MM.1S (cell line): ENCODE data around the gene C2CD3.

Source experiments
- DNase-seq: peaks from one replicate; pipeline ENCODE4 v3.0.0-alpha.2; 2015
- H2AFZ ChIP-seq: fragments of 300-600 bp; sonication (generic); 2 replicates; pipeline ENCODE4 v1.6.0; 2016; ENCODE audit warnings: antibody characterized with exemption, low read length
- H3F3A ChIP-seq: fragments of 300-600 bp; sonication (generic); 2 replicates; pipeline ENCODE4 v1.6.1; 2016; ENCODE audit warnings: mild to moderate bottlenecking, antibody characterized with exemption, low read length, moderate library complexity, mixed read lengths; ENCODE audit not compliant: insufficient read depth
- H3K27ac ChIP-seq: fragments of 300-600 bp; sonication (generic); 2 replicates; pipeline ENCODE4 v1.5.1; 2016; ENCODE audit warnings: mild to moderate bottlenecking, low read length
- H3K27me3 ChIP-seq: fragments of 300-600 bp; sonication (generic); replicated peaks from 2 replicates; pipeline ENCODE4 v1.6.0; 2016; ENCODE audit warnings: low read length; ENCODE audit not compliant: insufficient read depth
- H3K36me3 ChIP-seq: fragments of 300-600 bp; sonication (generic); replicated peaks from 2 replicates; pipeline ENCODE4 v1.6.1; 2016; ENCODE audit warnings: mild to moderate bottlenecking, low read length, mixed read lengths; ENCODE audit not compliant: insufficient read depth
- H3K4me1 ChIP-seq: fragments of 300-600 bp; sonication (generic); 2 replicates; pipeline ENCODE4 v1.6.1; 2016; ENCODE audit warnings: low read length, mixed read lengths
- H3K4me2 ChIP-seq: fragments of 300-600 bp; sonication (generic); 2 replicates; pipeline ENCODE4 v1.6.0; 2016; ENCODE audit warnings: low read depth, low read length
- H3K4me3 ChIP-seq: fragments of 300-600 bp; sonication (generic); 2 replicates; pipeline ENCODE4 v1.5.1; 2016; ENCODE audit warnings: low read length, mixed read lengths
- H3K79me2 ChIP-seq: fragments of 300-600 bp; sonication (generic); 2 replicates; pipeline ENCODE4 v1.6.1; 2016; ENCODE audit warnings: mixed run types, low read length, mixed read lengths
- H3K9ac ChIP-seq: fragments of 300-600 bp; sonication (generic); 2 replicates; pipeline ENCODE4 v1.6.1; 2016; ENCODE audit warnings: low read length, mixed read lengths
- H3K9me2 ChIP-seq: fragments of 300-600 bp; sonication (generic); replicated peaks from 2 replicates; pipeline ENCODE4 v1.6.1; 2016; ENCODE audit warnings: mild to moderate bottlenecking, low read length, mixed read lengths; ENCODE audit not compliant: insufficient read depth
- H3K9me3 ChIP-seq: fragments of 300-600 bp; sonication (generic); replicated peaks from 2 replicates; pipeline ENCODE4 v1.6.1; 2016; ENCODE audit warnings: mild to moderate bottlenecking, low read length, mixed read lengths; ENCODE audit not compliant: insufficient read depth
- H4K20me1 ChIP-seq: fragments of 300-600 bp; sonication (generic); 2 replicates; pipeline ENCODE4 v1.6.1; 2016; ENCODE audit warnings: mild to moderate bottlenecking, low read length, moderate library complexity, mixed read lengths; ENCODE audit not compliant: insufficient read depth
- EZH2 ChIP-seq: fragments of 300-600 bp; sonication (generic); optimal IDR thresholded peaks from 2 replicates; pipeline ENCODE3; 2017; ENCODE audit warnings: low read depth, mild to moderate bottlenecking, antibody characterized with exemption, low read length, mixed read lengths
- EZH2phosphoT487 ChIP-seq: fragments of 300-600 bp; sonication (generic); IDR thresholded peaks from 2 replicates; pipeline ENCODE4 v1.6.1; 2018; ENCODE audit warnings: antibody characterized with exemption, low read length
- TF ChIP-seq, protein P1 (sequence below): fragments of 300-600 bp; sonication (generic); IDR thresholded peaks from 2 replicates; pipeline ENCODE4 v1.5.1; 2016; ENCODE audit warnings: antibody characterized with exemption, low read length, mixed read lengths

C2CD3 gene

DNA sequence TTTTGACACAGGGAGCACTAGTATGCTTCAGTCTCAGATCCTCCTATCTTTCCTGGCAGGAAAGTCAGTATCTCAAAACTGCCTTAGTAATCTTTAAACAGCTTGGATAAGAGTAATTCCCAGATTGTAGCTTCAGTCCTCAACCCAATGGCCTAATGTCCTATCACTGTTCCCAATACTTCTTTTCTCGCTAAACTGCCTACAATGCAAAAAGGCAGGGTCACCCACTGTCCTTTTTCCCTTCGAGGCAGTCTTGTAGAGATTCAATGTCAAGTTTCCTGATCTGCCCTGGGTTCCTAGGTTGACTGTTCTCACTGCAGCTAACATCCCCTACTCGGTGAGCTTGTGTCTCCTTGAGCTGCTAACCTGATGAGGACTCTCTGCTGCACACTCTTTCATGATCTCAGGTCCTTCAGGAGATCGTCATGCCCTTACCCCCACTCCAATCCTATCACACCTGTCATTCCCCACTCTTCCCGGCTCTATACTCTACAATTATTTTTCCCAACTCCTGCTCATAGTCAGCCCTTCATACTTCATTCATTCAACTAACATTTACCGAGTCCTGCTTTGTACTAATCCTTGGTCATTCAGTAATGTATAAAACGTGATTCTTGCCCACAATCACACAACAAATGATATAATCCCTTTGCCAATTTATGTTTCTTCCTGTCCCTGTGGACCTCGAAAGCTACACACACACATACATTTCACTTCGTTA is 904 bp downstream of the C2CD3 start:
- Histone ChIP-seq H3K36me3 (peaks cover 4% of the 10 kb centered on the region; the same call in 1 of the 2 replicates), H3K4me2 (peak overlapping the region; percentile 92), H3K4me3 (peak overlapping the region; percentile 90), H3K9me3 (no peaks in the 10 kb centered on the region), H2AFZ (peak overlapping the region; percentile 54), H3F3A (0 out of 2 replicates have a peak, but pooled peaks cover 4% of the 10 kb centered on the region), H4K20me1 (no peaks in the 10 kb centered on the region), H3K27ac (peak overlapping the region; percentile 62; the same call in 1 of the 2 replicates), H3K4me1 (peaks cover 6% of the 10 kb centered on the region; the same call in 1 of the 2 replicates), H3K9me2 (no peaks in the 10 kb centered on the region), H3K79me2 (peaks cover 45% of the 10 kb centered on the region), H3K9ac (peak overlapping the region; percentile 65), H3K27me3 (no peaks in the 10 kb centered on the region)
- TF ChIP-seq EZH2phosphoT487 (no peak), EZH2 (no peak)
- TF ChIP-seq, protein P1, sequence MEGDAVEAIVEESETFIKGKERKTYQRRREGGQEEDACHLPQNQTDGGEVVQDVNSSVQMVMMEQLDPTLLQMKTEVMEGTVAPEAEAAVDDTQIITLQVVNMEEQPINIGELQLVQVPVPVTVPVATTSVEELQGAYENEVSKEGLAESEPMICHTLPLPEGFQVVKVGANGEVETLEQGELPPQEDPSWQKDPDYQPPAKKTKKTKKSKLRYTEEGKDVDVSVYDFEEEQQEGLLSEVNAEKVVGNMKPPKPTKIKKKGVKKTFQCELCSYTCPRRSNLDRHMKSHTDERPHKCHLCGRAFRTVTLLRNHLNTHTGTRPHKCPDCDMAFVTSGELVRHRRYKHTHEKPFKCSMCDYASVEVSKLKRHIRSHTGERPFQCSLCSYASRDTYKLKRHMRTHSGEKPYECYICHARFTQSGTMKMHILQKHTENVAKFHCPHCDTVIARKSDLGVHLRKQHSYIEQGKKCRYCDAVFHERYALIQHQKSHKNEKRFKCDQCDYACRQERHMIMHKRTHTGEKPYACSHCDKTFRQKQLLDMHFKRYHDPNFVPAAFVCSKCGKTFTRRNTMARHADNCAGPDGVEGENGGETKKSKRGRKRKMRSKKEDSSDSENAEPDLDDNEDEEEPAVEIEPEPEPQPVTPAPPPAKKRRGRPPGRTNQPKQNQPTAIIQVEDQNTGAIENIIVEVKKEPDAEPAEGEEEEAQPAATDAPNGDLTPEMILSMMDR: no peak
- no peak for DNase-seq

DNA sequence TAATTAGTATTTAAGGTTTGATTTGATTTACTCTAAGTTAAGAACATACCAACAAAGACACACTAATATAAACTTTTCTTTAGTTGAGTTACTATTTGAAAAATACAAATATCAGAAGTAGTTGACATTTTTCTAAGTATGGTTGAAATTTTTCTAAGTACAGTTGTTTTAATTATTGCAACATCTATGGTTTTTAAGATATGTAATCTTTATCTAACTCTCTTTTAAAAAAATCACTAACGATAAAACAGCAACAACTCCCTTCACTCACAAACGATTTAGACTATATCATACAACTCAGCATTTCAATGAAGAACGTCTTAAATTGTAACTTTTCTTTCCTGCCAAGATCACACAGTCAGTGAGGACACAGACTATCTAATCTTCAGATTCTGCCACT is 2.0 kb downstream of the C2CD3 start:
- Histone ChIP-seq H3K27ac (no peak overlapping the region), H3K79me2 (peaks cover 43% of the 10 kb centered on the region)

DNA sequence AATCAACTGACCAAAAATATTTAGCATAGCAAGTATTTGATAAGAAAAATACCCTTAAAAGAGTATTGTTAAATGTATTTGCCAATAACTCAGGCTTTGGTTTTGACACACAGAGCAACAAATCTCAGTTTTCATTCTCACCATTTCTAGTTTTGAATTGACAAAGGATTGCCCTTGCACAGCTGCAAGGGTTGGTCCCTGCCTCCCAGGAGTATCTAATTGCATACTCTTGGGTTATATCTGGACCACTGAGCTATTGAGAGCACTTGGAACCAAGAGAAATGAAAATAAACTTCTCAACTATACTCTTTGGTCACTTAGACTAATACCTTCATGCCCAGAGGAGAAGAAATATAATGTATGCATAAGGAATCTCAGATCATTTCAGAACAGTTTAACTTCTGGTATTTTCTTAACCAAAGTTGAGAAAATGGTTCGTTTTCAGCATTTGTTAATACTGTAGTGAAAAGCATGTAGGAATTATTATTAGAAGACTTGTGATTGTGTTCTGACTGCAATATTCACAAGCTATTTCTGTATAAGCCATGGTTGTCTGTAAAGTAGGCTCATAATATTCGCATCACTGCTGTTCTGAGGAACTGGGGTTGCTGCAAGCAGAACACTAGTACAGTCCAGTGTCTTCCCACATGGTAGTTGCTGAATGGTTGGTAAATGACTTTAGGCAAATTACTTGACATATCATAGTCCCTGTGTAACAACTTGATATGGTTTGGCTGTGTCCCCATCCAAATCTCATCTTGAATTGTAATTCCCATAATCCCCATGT is 7.9 kb downstream of the C2CD3 start:
- no peak overlapping the region for H3K4me2 ChIP-seq
- H3K27ac ChIP-seq: no peak overlapping the region
- H3K9me3 ChIP-seq: no peaks in the 10 kb centered on the region
- no peak overlapping the region for H3K4me3 ChIP-seq
- H2AFZ ChIP-seq: no peak overlapping the region
- DNase-seq: no peak
- 0 out of 2 replicates have a peak, but pooled peaks cover 3% of the 10 kb centered on the region for H3K79me2 ChIP-seq
- no peaks in the 10 kb centered on the region for H3K27me3 ChIP-seq
- no peak overlapping the region for H3K9ac ChIP-seq
- no peaks in the 10 kb centered on the region for H3K9me2 ChIP-seq
- no peaks in the 10 kb centered on the region for H3K4me1 ChIP-seq
- H3F3A ChIP-seq: no peaks in the 10 kb centered on the region
- no peaks in the 10 kb centered on the region for H4K20me1 ChIP-seq
- TF ChIP-seq, protein P1: no peak
- TF ChIP-seq EZH2phosphoT487: no peak
- TF ChIP-seq EZH2: no peak
- peaks cover 8% of the 10 kb centered on the region; the same call in 1 of the 2 replicates for H3K36me3 ChIP-seq

More for the DNA sequence above, 2.0 kb downstream of the C2CD3 start:
- Histone ChIP-seq H3K4me3 (no peak overlapping the region), H3F3A (0 out of 2 replicates have a peak, but pooled peaks cover 4% of the 10 kb centered on the region), H3K9ac (no peak overlapping the region), H3K9me2 (no peaks in the 10 kb centered on the region), H3K27me3 (no peaks in the 10 kb centered on the region), H3K4me2 (peak overlapping the region; percentile 92; the same call in 1 of the 2 replicates), H4K20me1 (no peaks in the 10 kb centered on the region), H3K4me1 (peaks cover 6% of the 10 kb centered on the region; the same call in 1 of the 2 replicates), H2AFZ (no peak overlapping the region), H3K36me3 (peaks cover 8% of the 10 kb centered on the region; the same call in 1 of the 2 replicates), H3K9me3 (no peaks in the 10 kb centered on the region)
- no peak for TF ChIP-seq EZH2phosphoT487
- TF ChIP-seq, protein P1: no peak
- TF ChIP-seq EZH2: no peak
- DNase-seq: no peak
